IPS-18c (cell line): Measurements from ENCODE around the gene ANKS4B.
"Not testable (repeated sequence)": the region's sequence is repeated elsewhere in the genome, so short reads cannot be mapped to it uniquely, and the experiment has no call there.

Experiments used
- H3K4me3 ChIP-seq: 2 replicates; pipeline ENCODE4 v1.7.0; 2013; ENCODE audit warnings: low read depth, mild to moderate bottlenecking, low read length, moderate library complexity; ENCODE audit not compliant: insufficient read depth
- H3K9me3 ChIP-seq: one replicate; pipeline ENCODE4 v1.6.1; 2013; ENCODE audit warnings: mild to moderate bottlenecking, low read length, moderate library complexity; ENCODE audit not compliant: control insufficient read depth, insufficient read depth

Gene ANKS4B

GRCh38 chr16:21274172-21274726 is 40.8 kb downstream of the ANKS4B start:
- Histone ChIP-seq H3K4me3 (no peak overlapping the region), H3K9me3 (no peaks in the 10 kb centered on the region)

- Histone ChIP-seq H3K4me3 (no peak overlapping the region), H3K9me3 (no peaks in the 10 kb centered on the region)
These were observed 42.0 kb downstream of the ANKS4B start for GRCh38 chr16:21275529-21275928.

- Histone ChIP-seq H3K9me3 (no peaks in the 10 kb centered on the region), H3K4me3 (no peak overlapping the region)
These were observed 42.6 kb downstream of the ANKS4B start for GRCh38 chr16:21276090-21276489.

GRCh38 chr16:21277045-21277926 is 43.8 kb downstream of the ANKS4B start:
- H3K9me3 ChIP-seq, result peaks cover 2% of the 10 kb centered on the region
- peak overlapping the region; percentile 71 for H3K4me3 ChIP-seq

- Histone ChIP-seq H3K4me3 (peak within 1 kb of the TSS; percentile 71), H3K9me3 (peaks cover 2% of the 10 kb centered on the region)
These were observed 44.6 kb downstream of the ANKS4B start, which contains the start of gene CRYM for GRCh38 chr16:21277927-21278706. Gene CRYM, minus strand, starts transcription at chr16:21278290. Its CDS starts 39 bp downstream, at chr16:21278251.

GRCh38 chr16:21279501-21279900 is 46.0 kb downstream of the ANKS4B start:
- H3K9me3 ChIP-seq, result peaks cover 2% of the 10 kb centered on the region
- H3K4me3 ChIP-seq, result no peak overlapping the region

GRCh38 chr16:21281698-21282389 is 48.3 kb downstream of the ANKS4B start:
- Histone ChIP-seq H3K4me3 (no peak overlapping the region), H3K9me3 (peaks cover 2% of the 10 kb centered on the region)

- Histone ChIP-seq H3K4me3 (peak overlapping the region; percentile 67), H3K9me3 (peaks cover 2% of the 10 kb centered on the region)
These were observed 50.2 kb downstream of the ANKS4B start for GRCh38 chr16:21283521-21284289.

GRCh38 chr16:21284414-21284813 is 50.9 kb downstream of the ANKS4B start:
- H3K9me3 ChIP-seq, result peaks cover 2% of the 10 kb centered on the region
- H3K4me3 ChIP-seq, result peak overlapping the region; percentile 67

GRCh38 chr16:21285314-21285713 is 51.8 kb downstream of the ANKS4B start:
- Histone ChIP-seq H3K4me3 (no peak overlapping the region), H3K9me3 (peaks cover 4% of the 10 kb centered on the region)

- H3K4me3 ChIP-seq, H3K9me3 ChIP-seq: not testable (repeated sequence)
These were observed 56.3 kb downstream of the ANKS4B start for GRCh38 chr16:21289789-21290188.

- Histone ChIP-seq H3K9me3 (no peaks in the 10 kb centered on the region), H3K4me3 (peak overlapping the region; percentile 78)
These were observed 67.0 kb downstream of the ANKS4B start for GRCh38 chr16:21300309-21301167.

GRCh38 chr16:21301168-21301894 is 67.8 kb downstream of the ANKS4B start:
- peak overlapping the region; percentile 78 for H3K4me3 ChIP-seq
- no peaks in the 10 kb centered on the region for H3K9me3 ChIP-seq

GRCh38 chr16:21301895-21302291 is 68.4 kb downstream of the ANKS4B start:
- Histone ChIP-seq H3K9me3 (no peaks in the 10 kb centered on the region), H3K4me3 (peak overlapping the region; percentile 78)

- no peak overlapping the region for H3K4me3 ChIP-seq
These were observed 69.0 kb downstream of the ANKS4B start for GRCh38 chr16:21302454-21302853.

More at GRCh38 chr16:21302454-21302853, 69.0 kb downstream of the ANKS4B start:
- no peaks in the 10 kb centered on the region for H3K9me3 ChIP-seq
